WTC11 (cell line): Measurements from ENCODE around the gene KIAA1671. TPM values are rescaled to one million over a fixed set of nuclear protein-coding genes. Genes with fewer than 3 reads are reported as not detected.

Experiments
- ATAC-seq: fragments of 200-7000 bp; cut with Tn5 transposase; 2 replicates; pipeline ENCODE4 v1.10.0; 2021; ENCODE audit warnings: mild to moderate bottlenecking, moderate library complexity
- CTCF ChIA-PET: fragments of 300-600 bp; sonication (Branson Sonifier 250); formaldehyde crosslinking; loops from one replicate; lab custom pipeline; 2021; ENCODE audit warnings: antibody characterized with exemption; lab: Charles Lee
- POLR2A ChIA-PET: fragments of 350-600 bp; sonication (Branson Sonifier 250); formaldehyde crosslinking; loops from one replicate; lab custom pipeline; 2021; ENCODE audit warnings: antibody characterized with exemption; lab: Charles Lee
- DNase-seq: peaks from one replicate; pipeline ENCODE4 v3.0.0; 2021; ENCODE audit warnings: low spot score
- H3K27ac Mint-ChIP-seq: 2 replicates; pipeline ENCODE4 v1.8.0; 2021; ENCODE audit warnings: mixed read lengths
- H3K27me3 Mint-ChIP-seq: 2 replicates; pipeline ENCODE4 v1.8.0; 2021; ENCODE audit warnings: low read depth, mild to moderate bottlenecking, moderate library complexity, mixed read lengths
- H3K36me3 Mint-ChIP-seq: 2 replicates; pipeline ENCODE4 v1.8.0; 2021; ENCODE audit warnings: mixed read lengths
- H3K4me1 Mint-ChIP-seq: 2 replicates; pipeline ENCODE4 v1.8.0; 2022; ENCODE audit warnings: mixed read lengths
- H3K4me3 Mint-ChIP-seq: 2 replicates; pipeline ENCODE4 v1.8.0; 2021; ENCODE audit warnings: mild to moderate bottlenecking, moderate library complexity, mixed read lengths
- H3K9me3 Mint-ChIP-seq: 2 replicates; pipeline ENCODE4 v1.8.0; 2021; ENCODE audit warnings: mixed read lengths
- ATF6 ChIP-seq: sonication (generic); formaldehyde crosslinking; IDR thresholded peaks from 2 replicates; pipeline ENCODE4 v1.8.1; 2023; ENCODE audit warnings: mild to moderate bottlenecking, missing genetic modification reagents
- ESRRA ChIP-seq: sonication (generic); formaldehyde crosslinking; IDR thresholded peaks from 2 replicates; pipeline ENCODE4 v1.8.1; 2022; ENCODE audit warnings: mild to moderate bottlenecking, missing genetic modification reagents, borderline replicate concordance
- GABPB1 ChIP-seq: sonication (generic); formaldehyde crosslinking; IDR thresholded peaks from 2 replicates; pipeline ENCODE4 v1.8.1; 2023; ENCODE audit warnings: mild to moderate bottlenecking, missing genetic modification reagents
- IRF2 ChIP-seq: sonication (generic); formaldehyde crosslinking; IDR thresholded peaks from 2 replicates; pipeline ENCODE4 v1.8.0; 2022; ENCODE audit warnings: low read depth, missing genetic modification reagents, borderline replicate concordance
- JUN ChIP-seq: sonication (generic); formaldehyde crosslinking; IDR thresholded peaks from 2 replicates; pipeline ENCODE4 v1.8.0; 2023; ENCODE audit warnings: mild to moderate bottlenecking, missing genetic modification reagents
- NR2C2 ChIP-seq: sonication (generic); formaldehyde crosslinking; IDR thresholded peaks from 2 replicates; pipeline ENCODE4 v1.8.0; 2022; ENCODE audit warnings: mild to moderate bottlenecking, missing genetic modification reagents
- NR3C1 ChIP-seq: sonication (generic); formaldehyde crosslinking; conservative IDR thresholded peaks from 2 replicates; pipeline ENCODE4 v1.8.1; 2023; ENCODE audit warnings: low read depth, mild to moderate bottlenecking, missing genetic modification reagents
- SMAD4 ChIP-seq: sonication (generic); formaldehyde crosslinking; IDR thresholded peaks from 2 replicates; pipeline ENCODE4 v1.8.0; 2022; ENCODE audit warnings: mild to moderate bottlenecking, missing genetic modification reagents
- SP1 ChIP-seq: sonication (generic); formaldehyde crosslinking; conservative IDR thresholded peaks from 2 replicates; pipeline ENCODE4 v1.8.1; 2022; ENCODE audit warnings: missing genetic modification reagents
- ZNF138 ChIP-seq: sonication (generic); formaldehyde crosslinking; conservative IDR thresholded peaks from 2 replicates; pipeline ENCODE4 v1.8.1; 2022; ENCODE audit warnings: mild to moderate bottlenecking, moderate library complexity, missing genetic modification reagents
- ZNF416 ChIP-seq: fragments of 250-450 bp; sonication (Bioruptor Pico); IDR thresholded peaks from 2 replicates; pipeline ENCODE4 v1.9.0; 2021; ENCODE audit warnings: mild to moderate bottlenecking, inconsistent platforms
- ZNF423 ChIP-seq: fragments of 250-450 bp; sonication (Bioruptor Pico); IDR thresholded peaks from 2 replicates; pipeline ENCODE4 v2.1.2; 2022; ENCODE audit warnings: mild to moderate bottlenecking, moderate library complexity
- ZNF532 ChIP-seq: fragments of 250-450 bp; sonication (Bioruptor Pico); IDR thresholded peaks from 2 replicates; pipeline ENCODE4 v1.9.0; 2021; ENCODE audit warnings: mild to moderate bottlenecking, borderline replicate concordance
- total RNA-seq: library from RNA; stranded (reverse); gene quantifications from 3 replicates; pipeline ENCODE4 v1.2.3, GENCODE V29; 2021

Gene KIAA1671
- total RNA-seq, 1 experiment from 2014 or later, result 26.0 TPM

GRCh38 chr22:25197340-25197739 lies 244.8 kb downstream of the KIAA1671 start:
- no peak for ATAC-seq
- Mint-ChIP-seq H3K4me1 (no peaks in the 10 kb centered on the region), H3K27me3 (no peaks in the 10 kb centered on the region), H3K36me3 (no peaks in the 10 kb centered on the region; the same call in 1 of the 2 replicates), H3K9me3 (no peaks in the 10 kb centered on the region), H3K4me3 (no peak overlapping the region), H3K27ac (no peak overlapping the region)
- DNase-seq, result no peak
- POLR2A ChIA-PET, result no interaction called here
- TF ChIP-seq GABPB1 (no peak), NR2C2 (CRISPR knock-in tag) (no peak), ESRRA (CRISPR knock-in tag) (no peak), ATF6 (CRISPR knock-in tag) (no peak), ZNF423 (CRISPR knock-in tag) (no peak), ZNF416 (CRISPR knock-in tag) (no peak), ZNF532 (CRISPR knock-in tag) (no peak), SMAD4 (CRISPR knock-in tag) (no peak), IRF2 (CRISPR knock-in tag) (no peak)
- TF ChIP-seq, all 79 proteins: peak for 0
- CTCF ChIA-PET, result interaction anchor here (1.1 kb wide), 1 partner anchor 136 kb away, joined by 4 read pairs; no protein-coding TSS in a partner anchor

GRCh38 chr22:25199731-25200520 lies 247.4 kb downstream of the KIAA1671 start, which contains the start of gene CRYBB3:
TSS of gene CRYBB3 (plus strand) at chr22:25199858. CDS start at chr22:25201397, 1,539 bp downstream.
- Mint-ChIP-seq H3K27ac (no peak within 1 kb of the TSS), H3K9me3 (no peaks in the 10 kb centered on the region)
- DNase-seq, result no peak

GRCh38 chr22:25200967-25201366 lies 248.5 kb downstream of the KIAA1671 start:
- H3K27me3 Mint-ChIP-seq, result no peaks in the 10 kb centered on the region
- no peaks in the 10 kb centered on the region for H3K4me1 Mint-ChIP-seq
- ATAC-seq (no peak), DNase-seq (no peak)
- no peaks in the 10 kb centered on the region for H3K36me3 Mint-ChIP-seq
- POLR2A ChIA-PET, result no interaction called here
- H3K9me3 Mint-ChIP-seq, result no peaks in the 10 kb centered on the region
- H3K27ac Mint-ChIP-seq, result no peak overlapping the region
- CTCF ChIA-PET, result interaction anchor here (0.6 to 2.3 kb wide), 4 partner anchors 14 to 132 kb away, joined by 3 to 22 read pairs (median 6); no protein-coding TSS in a partner anchor
- TF ChIP-seq ZNF532 (CRISPR knock-in tag), result no peak
- TF ChIP-seq NR3C1 (CRISPR knock-in tag), result no peak
- no peak overlapping the region for H3K4me3 Mint-ChIP-seq

More at GRCh38 chr22:25199731-25200520, 247.4 kb downstream of the KIAA1671 start, which contains the start of gene CRYBB3:
- TF ChIP-seq NR3C1 (CRISPR knock-in tag) (no peak), SP1 (CRISPR knock-in tag) (no peak), ZNF138 (CRISPR knock-in tag) (no peak), JUN (CRISPR knock-in tag) (no peak)
- ChIA-PET CTCF (no interaction called here), POLR2A (interaction anchor here (0.7 kb wide), 1 partner anchor 672 kb away, joined by 3 read pairs; no protein-coding TSS in a partner anchor)
- Mint-ChIP-seq H3K27me3 (no peaks in the 10 kb centered on the region), H3K36me3 (no peaks in the 10 kb centered on the region), H3K4me1 (no peaks in the 10 kb centered on the region), H3K4me3 (no peak within 1 kb of the TSS)
- ATAC-seq, result no peak
